Body of pancreas (tissue), 4 donors: Measurements from ENCODE around the gene VPS26B. TPM values are rescaled to one million over a fixed set of nuclear protein-coding genes. Genes with fewer than 3 reads are reported as not detected.

Experiments
- ATAC-seq: fragments of 150-250 bp; one replicate; pipeline ENCODE4 v1.9.1; 2016
- DNase-seq, 4 donors: peaks; one replicate each; pipeline ENCODE4 v3.0.0-alpha.2; 2019
- H3K27ac ChIP-seq, 4 donors: fragments of 200-600 bp; sonication (generic); 1 replicate in 3 of 4; 2 replicates in 1 of 4; pipeline versions ENCODE4 v1.5.1 to v1.6.1; 2016 to 2019; ENCODE audit warnings: mild to moderate bottlenecking in 1 of 4, mixed read lengths in 1 of 4, moderate library complexity in 1 of 4
- H3K27me3 ChIP-seq, 2 donors: fragments of 200-600 bp; sonication (generic); one replicate each; pipeline ENCODE4 v1.6.0; 2016; ENCODE audit warnings: mild to moderate bottlenecking in 1 of 2
- H3K36me3 ChIP-seq, 2 donors: fragments of 200-600 bp; sonication (generic); replicated peaks in 1 of 2; 2 replicates each; pipeline ENCODE4 v1.5.1; 2016; ENCODE audit warnings: low read depth in 2 of 2; ENCODE audit not compliant: insufficient read depth in 1 of 2
- H3K4me1 ChIP-seq: fragments of 200-600 bp; sonication (generic); one replicate; pipeline ENCODE4 v1.6.0; 2016
- H3K4me3 ChIP-seq, 2 donors: fragments of 200-600 bp; sonication (generic); 1 replicate in 1 of 2; 2 replicates in 1 of 2; pipeline ENCODE4 v1.5.1; 2016 to 2019
- H3K9me3 ChIP-seq, 3 donors: fragments of 200-600 bp; sonication (generic); 1 replicate in 2 of 3; 2 replicates in 1 of 3; pipeline ENCODE4 v1.5.1; 2016
- POLR2A ChIP-seq, 3 donors: fragments of 450-650 bp; IDR thresholded peaks; one replicate each; pipeline ENCODE4 v1.6.1; 2016; ENCODE audit warnings: antibody characterized with exemption in 3 of 3, mild to moderate bottlenecking in 2 of 3
- WGBS, 2 donors: methylation state at CpG; one replicate each; pipeline ENCODE4 v1.1.5; 2017; 5-methylcytosine and 5-hydroxymethylcytosine counted together
- intact Hi-C: fragments of 100-400 bp; cut with DNase I; formaldehyde crosslinking; loops from one replicate; pipeline ENCODE4 v1.15.1; 2023
- total RNA-seq, 2 donors: library from RNA; depleted of rRNA; stranded (reverse); fragments of >200 nt; gene quantifications; one replicate each; pipeline ENCODE4 v1.1.0, GENCODE V29; 2016
- TF ChIP-seq, protein P1 (sequence below), 7 experiments: fragments of 450-650 bp in 4 of 7; fragments of 200-600 bp in 3 of 7; sonication (generic) in 3 of 7; IDR thresholded peaks; one replicate each; pipeline ENCODE4 v1.5.1; 2016 to 2019; ENCODE audit warnings: antibody characterized with exemption in 7 of 7

Gene VPS26B
- total RNA-seq, 2 donors from 2014 or later = 23.7 to 34.8 TPM

DNA sequence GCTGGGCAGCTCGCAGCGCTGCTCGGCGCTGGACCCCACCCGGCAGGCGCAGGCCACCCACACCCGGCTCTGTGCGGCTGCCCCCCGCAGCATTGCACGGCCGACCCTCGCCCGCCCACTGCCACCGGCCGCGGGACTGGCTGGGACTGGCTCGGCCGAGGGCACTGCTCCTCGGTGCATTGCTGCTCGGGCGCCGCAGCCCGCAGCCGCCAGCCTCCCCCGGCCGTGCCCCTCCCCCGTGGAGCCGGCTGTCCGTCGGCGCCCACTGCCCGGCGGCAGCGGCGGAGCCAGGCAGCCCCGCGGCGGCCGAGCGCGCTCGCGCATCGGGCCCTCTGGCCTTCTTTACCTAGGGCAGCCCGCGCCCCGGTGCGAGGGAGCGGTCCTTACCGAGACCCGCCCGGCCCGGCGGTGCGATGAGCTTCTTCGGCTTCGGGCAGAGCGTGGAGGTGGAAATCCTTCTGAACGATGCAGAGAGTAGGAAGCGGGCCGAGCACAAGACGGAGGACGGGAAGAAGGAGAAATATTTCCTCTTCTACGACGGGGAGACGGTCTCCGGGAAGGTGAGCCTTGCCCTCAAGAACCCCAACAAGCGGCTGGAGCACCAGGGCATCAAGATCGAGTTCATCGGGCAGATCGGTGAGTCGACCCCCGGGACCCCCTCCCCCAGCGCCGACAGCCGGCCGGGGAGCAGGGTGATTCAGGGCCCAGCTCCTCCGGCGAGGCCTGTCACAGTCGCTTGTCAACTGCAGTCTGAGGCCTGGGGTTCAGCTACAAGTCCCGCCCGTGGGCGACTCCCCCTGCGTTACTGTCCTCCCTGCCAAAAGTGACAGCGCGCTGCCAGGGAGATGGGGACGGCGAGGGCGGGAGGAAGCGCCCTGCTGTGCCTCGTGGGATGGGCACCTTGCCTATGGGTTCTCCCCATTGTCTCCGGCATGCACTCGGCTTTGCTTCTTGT is 516 bp downstream of the VPS26B start:
- DNase-seq (peak; percentile 36 to 54 (median 46)), ATAC-seq (peak; percentile 31)
- no peaks in the 10 kb centered on the region for H3K27me3 ChIP-seq
- peak overlapping the region; percentile 89 to 95 (median 94) for H3K27ac ChIP-seq
- peak overlapping the region; percentile 88 to 90 for H3K4me3 ChIP-seq
- peaks cover 29% of the 10 kb centered on the region for H3K4me1 ChIP-seq
- H3K9me3 ChIP-seq = no peaks in the 10 kb centered on the region
- WGBS, 2 donors = 0% methylated on average over 3 to 71 of the region's 93 CpGs
- no peaks in the 10 kb centered on the region for H3K36me3 ChIP-seq
- TF ChIP-seq, protein P1, sequence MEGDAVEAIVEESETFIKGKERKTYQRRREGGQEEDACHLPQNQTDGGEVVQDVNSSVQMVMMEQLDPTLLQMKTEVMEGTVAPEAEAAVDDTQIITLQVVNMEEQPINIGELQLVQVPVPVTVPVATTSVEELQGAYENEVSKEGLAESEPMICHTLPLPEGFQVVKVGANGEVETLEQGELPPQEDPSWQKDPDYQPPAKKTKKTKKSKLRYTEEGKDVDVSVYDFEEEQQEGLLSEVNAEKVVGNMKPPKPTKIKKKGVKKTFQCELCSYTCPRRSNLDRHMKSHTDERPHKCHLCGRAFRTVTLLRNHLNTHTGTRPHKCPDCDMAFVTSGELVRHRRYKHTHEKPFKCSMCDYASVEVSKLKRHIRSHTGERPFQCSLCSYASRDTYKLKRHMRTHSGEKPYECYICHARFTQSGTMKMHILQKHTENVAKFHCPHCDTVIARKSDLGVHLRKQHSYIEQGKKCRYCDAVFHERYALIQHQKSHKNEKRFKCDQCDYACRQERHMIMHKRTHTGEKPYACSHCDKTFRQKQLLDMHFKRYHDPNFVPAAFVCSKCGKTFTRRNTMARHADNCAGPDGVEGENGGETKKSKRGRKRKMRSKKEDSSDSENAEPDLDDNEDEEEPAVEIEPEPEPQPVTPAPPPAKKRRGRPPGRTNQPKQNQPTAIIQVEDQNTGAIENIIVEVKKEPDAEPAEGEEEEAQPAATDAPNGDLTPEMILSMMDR (IDR thresholded peaks at IDR 0.05) = peak in 1 of 7 experiments; percentile 1
- TF ChIP-seq POLR2A (IDR thresholded peaks at IDR 0.05) = no peak
- intact Hi-C loops = no loop called here

DNA sequence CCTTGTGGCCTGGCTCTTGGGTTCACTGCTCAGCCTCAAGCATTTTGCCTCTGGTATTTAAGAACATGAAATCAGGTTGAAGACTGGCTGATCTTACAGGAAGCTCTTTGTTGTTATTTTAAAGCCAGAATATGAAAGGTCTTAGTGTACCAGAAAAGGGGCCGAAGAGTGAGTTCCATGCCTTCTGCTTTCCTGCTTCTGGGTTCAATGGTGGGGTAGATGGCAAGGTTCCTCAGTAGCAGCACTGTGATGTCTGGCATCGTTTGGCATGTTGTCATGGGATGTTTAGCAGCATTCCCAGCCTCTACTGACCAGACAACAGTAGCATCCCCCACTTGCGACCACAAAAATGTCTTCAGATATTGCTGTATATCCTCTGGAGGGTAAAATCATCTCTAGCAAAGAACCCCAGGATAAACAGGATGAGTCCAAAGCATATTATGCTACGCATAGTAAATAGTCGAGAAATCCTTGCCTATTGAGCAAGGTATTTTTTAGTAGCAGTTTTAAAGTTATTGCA is 2.4 kb downstream of the VPS26B start:
- peaks cover 29% of the 10 kb centered on the region for H3K4me1 ChIP-seq
- no peak overlapping the region for H3K27ac ChIP-seq
- no peak for DNase-seq
- intact Hi-C loops = no loop called here
- ATAC-seq = no peak
- no peak for TF ChIP-seq POLR2A (IDR thresholded peaks at IDR 0.05)
- TF ChIP-seq, protein P1 (IDR thresholded peaks at IDR 0.05) = no peak
- no peaks in the 10 kb centered on the region for H3K27me3 ChIP-seq
- H3K4me3 ChIP-seq = no peak overlapping the region
- 86 to 88% methylated on average over 5 of the region's 5 CpGs for WGBS, 2 donors
- no peaks in the 10 kb centered on the region for H3K9me3 ChIP-seq
- no peaks in the 10 kb centered on the region for H3K36me3 ChIP-seq

DNA sequence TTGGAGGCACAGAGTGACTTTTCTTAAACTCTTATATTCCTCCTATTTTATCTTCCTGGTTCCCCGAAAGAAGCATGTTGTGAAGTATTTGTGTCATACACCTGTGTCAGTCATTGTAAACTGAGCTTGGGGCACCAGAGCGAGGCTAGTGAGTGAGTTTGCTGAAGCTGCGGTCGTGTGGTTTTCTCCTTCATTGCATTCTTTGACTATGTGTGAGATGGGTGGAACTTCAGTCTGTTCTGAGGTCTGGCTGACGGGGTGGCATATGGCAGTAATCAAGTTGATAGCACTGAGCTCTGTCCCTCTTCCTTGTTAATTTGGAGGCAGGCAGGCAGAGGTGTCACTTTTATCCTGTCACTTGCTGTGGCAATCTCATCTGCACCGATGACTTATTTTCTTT is 4.2 kb downstream of the VPS26B start:
- H3K27ac ChIP-seq = no peak overlapping the region
- DNase-seq = no peak
- intact Hi-C loops = no loop called here
- no peak for ATAC-seq
- H3K4me1 ChIP-seq = peaks cover 19% of the 10 kb centered on the region
- 86 to 87% methylated on average over 6 of the region's 6 CpGs for WGBS, 2 donors
- TF ChIP-seq, protein P1 (IDR thresholded peaks at IDR 0.05) = no peak
- TF ChIP-seq POLR2A (IDR thresholded peaks at IDR 0.05) = no peak
- H3K27me3 ChIP-seq = no peaks in the 10 kb centered on the region
- H3K9me3 ChIP-seq = no peaks in the 10 kb centered on the region
- no peaks in the 10 kb centered on the region for H3K36me3 ChIP-seq
- no peak overlapping the region for H3K4me3 ChIP-seq

DNA sequence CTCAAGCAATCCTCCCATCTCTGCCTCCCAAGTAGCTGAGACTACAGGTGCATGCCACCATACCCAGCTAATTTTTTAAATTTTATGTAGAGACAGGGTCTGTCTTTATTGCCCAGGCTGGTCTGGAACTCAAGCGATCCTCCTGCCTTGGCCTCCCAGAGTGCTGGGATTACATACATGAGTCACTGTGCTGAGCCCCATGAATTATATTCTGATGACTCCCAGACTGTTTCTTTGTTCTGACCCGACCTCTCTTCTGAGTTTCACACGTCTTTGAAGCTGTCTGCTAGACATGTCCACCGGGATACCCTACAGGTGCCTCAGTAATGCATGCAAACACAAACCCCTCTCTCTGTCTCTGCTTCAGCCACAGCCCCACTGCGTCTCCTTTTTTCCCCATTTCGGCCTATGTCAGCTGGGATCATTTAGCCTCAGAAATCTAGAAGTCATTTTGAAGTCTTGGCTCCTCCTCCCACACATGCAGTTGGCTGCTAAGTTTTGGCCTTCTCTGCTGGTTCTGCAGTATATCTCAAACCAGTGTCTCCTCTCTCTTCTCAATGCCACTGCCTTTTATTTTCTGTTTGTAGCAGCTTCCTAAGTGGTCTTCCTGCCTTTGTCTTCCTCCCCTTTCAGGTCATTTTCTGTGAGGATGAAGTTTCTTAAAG is 4.8 kb downstream of the VPS26B start:
- ATAC-seq = no peak
- Histone ChIP-seq H3K4me1 (peaks cover 19% of the 10 kb centered on the region), H3K27me3 (no peaks in the 10 kb centered on the region), H3K9me3 (no peaks in the 10 kb centered on the region), H3K36me3 (no peaks in the 10 kb centered on the region), H3K27ac (no peak overlapping the region), H3K4me3 (no peak overlapping the region)
- intact Hi-C loops = no loop called here
- TF ChIP-seq POLR2A (IDR thresholded peaks at IDR 0.05) = no peak
- TF ChIP-seq, protein P1 (IDR thresholded peaks at IDR 0.05) = no peak
- 79 to 83% methylated on average over 6 of the region's 6 CpGs for WGBS, 2 donors
- DNase-seq = no peak
